ENCODE results near the gene PCED1A. TPM values are rescaled to one million over a fixed set of nuclear protein-coding genes. Genes with fewer than 3 reads are reported as not detected.
"Not testable (repeated sequence)": the region's sequence is repeated elsewhere in the genome, so short reads cannot be mapped to it uniquely, and the experiment has no call there.

PCED1A gene
- total and polyA plus RNA-seq, 2 experiments from 2014 or later: 45.5 to 78.0 TPM

GRCh38 chr20:2814076-2814475, 26.4 kb downstream of the PCED1A start:
- no peaks in the 10 kb centered on the region for H3K36me3 ChIP-seq
- TF ChIP-seq CTCF (IDR thresholded peaks at IDR 0.05; ENCODE audit: low read depth, low read length): no peak
- H3K4me3 ChIP-seq: no peak overlapping the region
- H3K27me3 ChIP-seq: peaks cover 6% of the 10 kb centered on the region
- H3K9me3 ChIP-seq (ENCODE audit: low read depth): no peaks in the 10 kb centered on the region
- no peak overlapping the region for H3K27ac ChIP-seq
- DNase-seq (ENCODE audit: low read depth in 1 of 2, low spot score in 1 of 2): no peak
- H3K4me1 ChIP-seq (ENCODE audit: low read depth): no peaks in the 10 kb centered on the region

- no peaks in the 10 kb centered on the region for H3K36me3 ChIP-seq
- TF ChIP-seq CTCF (IDR thresholded peaks at IDR 0.05; ENCODE audit: low read depth, low read length): no peak
- peaks cover 24% of the 10 kb centered on the region for H3K27me3 ChIP-seq
- H3K27ac ChIP-seq: no peak overlapping the region
- no peaks in the 10 kb centered on the region for H3K9me3 ChIP-seq (ENCODE audit: low read depth)
- H3K4me1 ChIP-seq (ENCODE audit: low read depth): no peaks in the 10 kb centered on the region
- DNase-seq (ENCODE audit: low read depth in 1 of 2, low spot score in 1 of 2): no peak
- H3K4me3 ChIP-seq: no peak overlapping the region
Measured at GRCh38 chr20:2812189-2812588, 28.3 kb downstream of the PCED1A start.

- H3K4me1 ChIP-seq (ENCODE audit: low read depth): no peaks in the 10 kb centered on the region
- TF ChIP-seq CTCF (IDR thresholded peaks at IDR 0.05; ENCODE audit: low read depth, low read length): no peak
- H3K27me3 ChIP-seq: peaks cover 49% of the 10 kb centered on the region
Measured at GRCh38 chr20:2809690-2810089, 30.8 kb downstream of the PCED1A start.

GRCh38 chr20:2807929-2808328, 32.5 kb downstream of the PCED1A start:
- not testable (repeated sequence) for H3K4me1 ChIP-seq (ENCODE audit: low read depth); H3K27ac ChIP-seq; H3K9me3 ChIP-seq (ENCODE audit: low read depth); H3K36me3 ChIP-seq; DNase-seq (ENCODE audit: low read depth in 1 of 2, low spot score in 1 of 2); H3K4me3 ChIP-seq
- H3K27me3 ChIP-seq: peaks cover 67% of the 10 kb centered on the region

More at GRCh38 chr20:2809690-2810089, 30.8 kb downstream of the PCED1A start:
- Histone ChIP-seq H3K36me3 (no peaks in the 10 kb centered on the region), H3K9me3 (ENCODE audit: low read depth) (no peaks in the 10 kb centered on the region), H3K4me3 (no peak overlapping the region), H3K27ac (no peak overlapping the region)
- DNase-seq (ENCODE audit: low read depth in 1 of 2, low spot score in 1 of 2): no peak

GRCh38 chr20:2807019-2807418, 33.4 kb downstream of the PCED1A start:
- no peak for TF ChIP-seq CTCF (IDR thresholded peaks at IDR 0.05; ENCODE audit: low read depth, low read length)
- Histone ChIP-seq H3K27ac (no peak overlapping the region), H3K27me3 (peaks cover 76% of the 10 kb centered on the region), H3K36me3 (no peaks in the 10 kb centered on the region), H3K4me3 (no peak overlapping the region), H3K4me1 (ENCODE audit: low read depth) (no peaks in the 10 kb centered on the region), H3K9me3 (ENCODE audit: low read depth) (no peaks in the 10 kb centered on the region)
- DNase-seq (ENCODE audit: low read depth in 1 of 2, low spot score in 1 of 2): no peak

- H3K9me3 ChIP-seq (ENCODE audit: low read depth): no peaks in the 10 kb centered on the region
- no peak overlapping the region for H3K27ac ChIP-seq
- H3K36me3 ChIP-seq: no peaks in the 10 kb centered on the region
- H3K27me3 ChIP-seq: peaks cover 83% of the 10 kb centered on the region
- TF ChIP-seq CTCF (IDR thresholded peaks at IDR 0.05; ENCODE audit: low read depth, low read length): no peak
- no peak overlapping the region for H3K4me3 ChIP-seq
- DNase-seq (ENCODE audit: low read depth in 1 of 2, low spot score in 1 of 2): no peak
- no peaks in the 10 kb centered on the region for H3K4me1 ChIP-seq (ENCODE audit: low read depth)
Measured at GRCh38 chr20:2806351-2806701, 34.1 kb downstream of the PCED1A start.
